C4-2B (cell line): ENCODE results near the gene CDC26.

Source experiments
- H3K27ac ChIP-seq: fragments of 450-650 bp; 2 replicates; pipeline ENCODE4 v1.5.1; 2017
- CTCF ChIP-seq: fragments of 450-650 bp; conservative IDR thresholded peaks from 2 replicates; pipeline ENCODE4 v1.5.1; 2017; ENCODE audit warnings: mild to moderate bottlenecking
- ZFX ChIP-seq: fragments of 450-650 bp; IDR thresholded peaks from 2 replicates; pipeline ENCODE4 v1.6.1; 2017

The CDC26 gene

GRCh38 chr9:113290052-113290607 lies 14.8 kb upstream of the CDC26 start:
- TF ChIP-seq ZFX, result no peak
- TF ChIP-seq CTCF, result no peak
- no peak overlapping the region for H3K27ac ChIP-seq

GRCh38 chr9:113289091-113289490 lies 13.7 kb upstream of the CDC26 start:
- TF ChIP-seq CTCF (no peak), ZFX (no peak)
- H3K27ac ChIP-seq, result no peak overlapping the region

GRCh38 chr9:113281356-113281755 lies 6.0 kb upstream of the CDC26 start:
- TF ChIP-seq ZFX, result no peak
- TF ChIP-seq CTCF, result no peak

GRCh38 chr9:113278840-113279239 lies 3.5 kb upstream of the CDC26 start:
- H3K27ac ChIP-seq, result no peak overlapping the region
- TF ChIP-seq ZFX (no peak), CTCF (no peak)

More at GRCh38 chr9:113281356-113281755, 6.0 kb upstream of the CDC26 start:
- H3K27ac ChIP-seq, result no peak overlapping the region

- no peak for TF ChIP-seq ZFX
- TF ChIP-seq CTCF, result peak; percentile 88
- H3K27ac ChIP-seq, result peak overlapping the region; percentile 88
These were observed 757 bp downstream of the CDC26 start for GRCh38 chr9:113274474-113275156.

GRCh38 chr9:113269871-113270270 lies 5.5 kb downstream of the CDC26 start:
- TF ChIP-seq CTCF (no peak), ZFX (no peak)
- no peak overlapping the region for H3K27ac ChIP-seq

- TF ChIP-seq CTCF (no peak), ZFX (no peak)
- H3K27ac ChIP-seq, result no peak overlapping the region
These were observed 6.0 kb downstream of the CDC26 start for GRCh38 chr9:113269355-113269754.
